ENCODE results near the gene KLHDC3.

Gene KLHDC3

DNA sequence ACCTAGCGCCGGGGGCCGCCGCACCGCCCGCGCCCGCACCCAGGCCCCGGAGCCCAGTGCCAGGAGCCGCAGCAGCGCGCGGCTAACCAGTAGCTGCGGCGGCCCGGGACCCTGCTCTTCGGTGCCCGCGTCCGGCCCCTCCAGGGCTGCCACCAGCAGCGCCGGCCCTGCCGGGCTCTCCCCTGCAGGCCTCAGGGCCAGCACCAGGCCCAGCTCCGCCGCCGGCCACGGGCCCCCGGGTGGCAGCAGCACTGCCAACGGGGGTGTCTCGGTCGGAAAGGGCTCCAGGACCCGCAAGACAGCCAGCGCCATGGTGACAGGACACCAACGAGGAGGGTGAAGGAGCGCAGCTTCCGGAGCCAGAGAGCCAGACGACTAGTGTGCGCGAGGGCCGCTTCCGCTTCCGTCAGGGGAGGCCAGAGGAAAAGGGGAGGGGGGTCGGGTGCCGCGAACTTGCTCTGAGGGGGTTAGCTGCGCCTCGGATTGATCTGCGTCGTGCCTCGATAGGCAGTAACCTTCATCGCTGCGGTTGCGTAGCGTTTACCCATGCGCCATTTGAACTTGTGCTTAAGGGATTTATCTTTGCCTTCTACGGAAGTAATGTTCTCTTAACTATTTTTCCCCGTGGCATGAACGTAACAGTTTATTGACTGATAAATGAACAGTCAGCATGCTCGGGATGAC lies 35.1 kb upstream of the KLHDC3 start, which contains the start of gene PEX6:
TSS of gene PEX6 (minus strand) at position 343 of the 684 bp plus-strand sequence. CDS start at position 312, 31 bp downstream.
- Histone ChIP-seq H3K9me3 (replicated peaks in 1 of 2; ENCODE audit: control insufficient read depth in 2 of 2, insufficient read depth in 1 of 2, low read depth in 1 of 2, low read length in 2 of 2) (peaks cover 0 to 1% of the 10 kb centered on the region in 2 donors), H3K4me3 (ENCODE audit: low read length in 2 of 2) (peak within 1 kb of the TSS; percentile 59 to 88), H3K23ac (ENCODE audit: low read depth, low read length, poor library complexity) (peak within 1 kb of the TSS; percentile 92), H3K14ac (ENCODE audit: low read length) (peak within 1 kb of the TSS; percentile 14), H2BK15ac (ENCODE audit: low read length) (no peak within 1 kb of the TSS), H2AFZ (ENCODE audit: low read length) (peak within 1 kb of the TSS; percentile 81), H4K91ac (ENCODE audit: low read depth, low read length, poor library complexity) (no peak within 1 kb of the TSS), H4K8ac (ENCODE audit: low read depth, low read length) (no peak within 1 kb of the TSS), H3K27ac (replicated peaks; ENCODE audit: low read length) (no peak within 1 kb of the TSS), H2BK12ac (ENCODE audit: low read length) (no peak within 1 kb of the TSS), H3K18ac (ENCODE audit: low read length) (peak within 1 kb of the TSS; percentile 84), H3K4me1 (ENCODE audit: control insufficient read depth in 2 of 2, insufficient read depth in 1 of 2, low read depth in 1 of 2, low read length in 2 of 2) (peaks cover 5 to 8% of the 10 kb centered on the region in 2 donors), H3K79me1 (ENCODE audit: low read depth, low read length) (peaks cover 2% of the 10 kb centered on the region), H3K27me3 (ENCODE audit: control insufficient read depth in 3 of 3, insufficient read depth in 3 of 3, low read depth in 1 of 3, low read length in 3 of 3) (no peaks in the 10 kb centered on the region), H2BK5ac (ENCODE audit: low read length) (no peak within 1 kb of the TSS), H3K9ac (ENCODE audit: low read depth, low read length, poor library complexity) (peak within 1 kb of the TSS; percentile 89), H2AK5ac (ENCODE audit: low read depth, low read length) (peak within 1 kb of the TSS; percentile 89), H2BK120ac (ENCODE audit: low read depth, low read length) (no peak within 1 kb of the TSS), H3K4ac (ENCODE audit: low read length) (no peak within 1 kb of the TSS), H3K36me3 (replicated peaks in 1 of 2; ENCODE audit: control insufficient read depth in 2 of 2, insufficient read depth in 2 of 2, low read length in 2 of 2) (peaks cover 0 to 1% of the 10 kb centered on the region in 2 donors), H3K4me2 (ENCODE audit: insufficient read depth, low read length, poor library complexity, severe bottlenecking) (peak within 1 kb of the TSS; percentile 96)
- no CpG with 5 or more reads among the region's 59 CpGs for WGBS, 2 donors (ENCODE audit: extremely low coverage in 2 of 2, insufficient read length in 2 of 2, insufficient replicate concordance in 1 of 2)
- peak; percentile 76 for DNase-seq (ENCODE audit: low spot score)

DNA sequence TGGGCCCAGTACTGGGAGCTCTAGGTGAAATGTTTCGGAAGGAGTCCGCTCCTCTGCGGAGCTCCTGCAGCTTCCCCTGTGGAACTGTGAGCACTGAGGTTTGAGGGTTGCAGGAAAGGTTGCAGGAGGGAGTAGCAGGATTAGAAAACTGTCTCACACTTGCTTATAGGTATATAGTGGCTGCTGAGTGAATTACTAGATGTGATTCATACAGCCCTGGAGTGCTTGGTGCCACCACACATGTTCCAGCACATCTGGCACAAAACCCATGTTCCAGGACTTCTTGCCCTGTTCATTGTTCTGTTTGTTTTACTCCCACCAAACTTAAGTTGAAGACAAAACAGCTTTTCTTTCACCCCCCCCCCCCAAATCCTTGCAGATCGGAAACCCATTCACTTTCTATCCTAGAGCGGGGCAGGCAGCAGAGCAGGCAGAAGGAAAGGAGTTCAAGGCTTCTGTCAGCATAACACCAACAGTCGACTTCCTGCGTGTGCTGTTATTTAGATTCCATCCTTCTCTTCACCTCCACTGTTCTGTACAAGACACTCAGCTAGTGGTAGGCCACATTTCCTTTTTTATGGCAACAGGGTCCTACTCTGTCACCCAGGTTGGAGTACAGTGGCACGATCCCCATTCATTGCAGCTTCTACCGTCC lies 34.4 kb upstream of the KLHDC3 start:
- no peak overlapping the region for H2AK5ac ChIP-seq (ENCODE audit: low read depth, low read length)
- H2AFZ ChIP-seq (ENCODE audit: low read length): peak overlapping the region; percentile 81

DNA sequence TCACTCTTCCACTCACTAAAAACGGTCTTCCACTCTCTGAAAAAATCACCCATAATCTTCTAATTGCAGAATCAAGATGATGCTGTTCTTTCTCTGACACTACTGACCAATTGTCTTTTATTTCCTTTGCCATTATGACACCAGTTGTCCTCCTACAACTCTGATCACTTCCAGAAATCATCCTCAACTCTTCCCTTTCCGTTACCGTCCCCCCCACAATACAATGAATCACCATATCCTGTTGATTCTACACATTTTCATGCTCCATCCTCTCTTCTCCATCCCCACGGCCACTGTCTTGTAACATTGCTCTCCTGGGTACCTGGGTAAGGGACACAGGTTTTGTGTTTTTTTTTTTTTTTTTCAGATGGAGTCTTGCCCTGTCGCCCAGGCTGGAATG lies 32.2 kb upstream of the KLHDC3 start:
- H2AK5ac ChIP-seq (ENCODE audit: low read depth, low read length): no peak overlapping the region
- H3K27me3 ChIP-seq (ENCODE audit: control insufficient read depth in 3 of 3, insufficient read depth in 3 of 3, low read depth in 1 of 3, low read length in 3 of 3): no peaks in the 10 kb centered on the region
- no peak overlapping the region for H3K4ac ChIP-seq (ENCODE audit: low read length)
- no peak overlapping the region for H2BK5ac ChIP-seq (ENCODE audit: low read length)
- H4K91ac ChIP-seq (ENCODE audit: low read depth, low read length, poor library complexity): no peak overlapping the region
- peaks cover 9 to 12% of the 10 kb centered on the region in 2 donors for H3K4me1 ChIP-seq (ENCODE audit: control insufficient read depth in 2 of 2, insufficient read depth in 1 of 2, low read depth in 1 of 2, low read length in 2 of 2)
- H4K8ac ChIP-seq (ENCODE audit: low read depth, low read length): no peak overlapping the region
- H2BK15ac ChIP-seq (ENCODE audit: low read length): no peak overlapping the region
- no peak overlapping the region for H3K4me3 ChIP-seq (ENCODE audit: low read length in 2 of 2)
- 100% methylated on average over 2 of the region's 5 CpGs; no CpG with 5 or more reads in 1 of the 2 donors for WGBS, 2 donors (ENCODE audit: extremely low coverage in 2 of 2, insufficient read length in 2 of 2, insufficient replicate concordance in 1 of 2)
- H2AFZ ChIP-seq (ENCODE audit: low read length): no peak overlapping the region
- H3K18ac ChIP-seq (ENCODE audit: low read length): no peak overlapping the region
- no peaks in the 10 kb centered on the region for H3K9me3 ChIP-seq (replicated peaks in 1 of 2; ENCODE audit: control insufficient read depth in 2 of 2, insufficient read depth in 1 of 2, low read depth in 1 of 2, low read length in 2 of 2)
- H2BK120ac ChIP-seq (ENCODE audit: low read depth, low read length): no peak overlapping the region
- peaks cover 0 to 5% of the 10 kb centered on the region in 2 donors for H3K36me3 ChIP-seq (replicated peaks in 1 of 2; ENCODE audit: control insufficient read depth in 2 of 2, insufficient read depth in 2 of 2, low read length in 2 of 2)
- H3K79me1 ChIP-seq (ENCODE audit: low read depth, low read length): peaks cover 5% of the 10 kb centered on the region
- no peak overlapping the region for H3K14ac ChIP-seq (ENCODE audit: low read length)
- DNase-seq (ENCODE audit: low spot score): no peak
- no peak overlapping the region for H3K23ac ChIP-seq (ENCODE audit: low read depth, low read length, poor library complexity)
- no peak overlapping the region for H3K27ac ChIP-seq (replicated peaks; ENCODE audit: low read length)
- H3K4me2 ChIP-seq (ENCODE audit: insufficient read depth, low read length, poor library complexity, severe bottlenecking): no peak overlapping the region
- no peak overlapping the region for H3K9ac ChIP-seq (ENCODE audit: low read depth, low read length, poor library complexity)
- no peak overlapping the region for H2BK12ac ChIP-seq (ENCODE audit: low read length)

More for the DNA sequence above, 34.4 kb upstream of the KLHDC3 start:
- Histone ChIP-seq H2BK15ac (ENCODE audit: low read length) (no peak overlapping the region), H3K23ac (ENCODE audit: low read depth, low read length, poor library complexity) (no peak overlapping the region), H3K9me3 (replicated peaks in 1 of 2; ENCODE audit: control insufficient read depth in 2 of 2, insufficient read depth in 1 of 2, low read depth in 1 of 2, low read length in 2 of 2) (peaks cover 0 to under 1% of the 10 kb centered on the region in 2 donors), H3K18ac (ENCODE audit: low read length) (no peak overlapping the region), H3K27me3 (ENCODE audit: control insufficient read depth in 3 of 3, insufficient read depth in 3 of 3, low read depth in 1 of 3, low read length in 3 of 3) (no peaks in the 10 kb centered on the region), H3K14ac (ENCODE audit: low read length) (no peak overlapping the region), H3K4me3 (ENCODE audit: low read length in 2 of 2) (peak overlapping the region; percentile 59 to 88), H4K8ac (ENCODE audit: low read depth, low read length) (no peak overlapping the region), H2BK5ac (ENCODE audit: low read length) (no peak overlapping the region), H3K4ac (ENCODE audit: low read length) (no peak overlapping the region), H3K4me1 (ENCODE audit: control insufficient read depth in 2 of 2, insufficient read depth in 1 of 2, low read depth in 1 of 2, low read length in 2 of 2) (peaks cover 5 to 8% of the 10 kb centered on the region in 2 donors), H3K4me2 (ENCODE audit: insufficient read depth, low read length, poor library complexity, severe bottlenecking) (peak overlapping the region; percentile 96), H3K79me1 (ENCODE audit: low read depth, low read length) (peaks cover 2% of the 10 kb centered on the region), H3K9ac (ENCODE audit: low read depth, low read length, poor library complexity) (no peak overlapping the region), H3K36me3 (replicated peaks in 1 of 2; ENCODE audit: control insufficient read depth in 2 of 2, insufficient read depth in 2 of 2, low read length in 2 of 2) (no peaks in the 10 kb centered on the region), H2BK12ac (ENCODE audit: low read length) (no peak overlapping the region), H2BK120ac (ENCODE audit: low read depth, low read length) (no peak overlapping the region), H3K27ac (replicated peaks; ENCODE audit: low read length) (no peak overlapping the region), H4K91ac (ENCODE audit: low read depth, low read length, poor library complexity) (no peak overlapping the region)
- no peak for DNase-seq (ENCODE audit: low spot score)
- no CpG with 5 or more reads among the region's 9 CpGs for WGBS, 2 donors (ENCODE audit: extremely low coverage in 2 of 2, insufficient read length in 2 of 2, insufficient replicate concordance in 1 of 2)

Measured in neuronal stem cell (in vitro differentiated cells).